Activated T-helper 17 cell treated with anti-CD3 and anti-CD28 coated beads, Interleukin-2, amount 50 U/mL, for 72 hours (primary cell): ENCODE measurements around the gene ZNF407. TPM values are rescaled to one million over a fixed set of nuclear protein-coding genes. Genes with fewer than 3 reads are reported as not detected.
"Not testable (repeated sequence)": the region's sequence is repeated elsewhere in the genome, so short reads cannot be mapped to it uniquely, and the experiment has no call there.

Experiments used
- ATAC-seq: fragments of 150-1000 bp; cut with Tn5 transposase; replicated peaks from 2 replicates; pipeline ENCODE4 v1.10.0; 2021; ENCODE audit warnings: mild to moderate bottlenecking, moderate library complexity
- H3K27ac Mint-ChIP-seq: one replicate; pipeline ENCODE4 v1.8.0; 2022; ENCODE audit warnings: mixed read lengths
- H3K27me3 Mint-ChIP-seq: one replicate; pipeline ENCODE4 v1.8.0; 2022; ENCODE audit warnings: mixed read lengths
- H3K36me3 Mint-ChIP-seq: one replicate; pipeline ENCODE4 v1.8.0; 2022; ENCODE audit warnings: low read depth, mild to moderate bottlenecking, mixed read lengths
- H3K4me1 Mint-ChIP-seq: one replicate; pipeline ENCODE4 v1.8.0; 2022; ENCODE audit warnings: mixed read lengths
- H3K4me3 Mint-ChIP-seq: one replicate; pipeline ENCODE4 v1.8.0; 2022; ENCODE audit warnings: mild to moderate bottlenecking, mixed read lengths
- H3K9me3 Mint-ChIP-seq: one replicate; pipeline ENCODE4 v1.8.0; 2022; ENCODE audit warnings: mixed read lengths
- total RNA-seq, 2 donors: library from RNA; stranded (reverse); gene quantifications; one replicate each; pipeline ENCODE4 v1.2.3, GENCODE V29; 2022

ZNF407 gene
- total RNA-seq, 2 donors from 2014 or later: 17.9 to 22.5 TPM

- Mint-ChIP-seq H3K9me3 (peaks cover 6% of the 10 kb centered on the region), H3K36me3 (no peaks in the 10 kb centered on the region), H3K27ac (peak overlapping the region; percentile 90), H3K27me3 (no peaks in the 10 kb centered on the region), H3K4me1 (peaks cover 17% of the 10 kb centered on the region), H3K4me3 (peak overlapping the region; percentile 84)
- no peak for ATAC-seq
Measured at GRCh38 chr18:75071866-75072671, 474.4 kb downstream of the ZNF407 start.

GRCh38 chr18:75072672-75073371 is 475.2 kb downstream of the ZNF407 start:
- Mint-ChIP-seq H3K9me3 (peaks cover 9% of the 10 kb centered on the region), H3K36me3 (no peaks in the 10 kb centered on the region), H3K4me3 (no peak overlapping the region), H3K27ac (no peak overlapping the region), H3K4me1 (peaks cover 13% of the 10 kb centered on the region), H3K27me3 (no peaks in the 10 kb centered on the region)
- ATAC-seq: no peak

- peaks cover 12% of the 10 kb centered on the region for H3K4me1 Mint-ChIP-seq
- no peak for ATAC-seq
- peak overlapping the region; percentile 43 for H3K27ac Mint-ChIP-seq
- no peaks in the 10 kb centered on the region for H3K27me3 Mint-ChIP-seq
- H3K36me3 Mint-ChIP-seq: no peaks in the 10 kb centered on the region
- peaks cover 14% of the 10 kb centered on the region for H3K9me3 Mint-ChIP-seq
- no peak overlapping the region for H3K4me3 Mint-ChIP-seq
Measured at GRCh38 chr18:75073654-75074053, 476.0 kb downstream of the ZNF407 start.

GRCh38 chr18:75074196-75075015 is 476.7 kb downstream of the ZNF407 start:
- H3K9me3 Mint-ChIP-seq: peaks cover 21% of the 10 kb centered on the region
- peaks cover 12% of the 10 kb centered on the region for H3K4me1 Mint-ChIP-seq
- H3K27ac Mint-ChIP-seq: peak overlapping the region; percentile 43
- ATAC-seq: no peak
- H3K4me3 Mint-ChIP-seq: no peak overlapping the region
- no peaks in the 10 kb centered on the region for H3K27me3 Mint-ChIP-seq
- H3K36me3 Mint-ChIP-seq: no peaks in the 10 kb centered on the region

GRCh38 chr18:75075016-75075305 is 477.3 kb downstream of the ZNF407 start:
- no peak for ATAC-seq

GRCh38 chr18:75075429-75075841 is 477.8 kb downstream of the ZNF407 start:
- Mint-ChIP-seq H3K27ac (no peak overlapping the region), H3K36me3 (no peaks in the 10 kb centered on the region), H3K4me1 (peaks cover 11% of the 10 kb centered on the region), H3K9me3 (peaks cover 21% of the 10 kb centered on the region), H3K4me3 (no peak overlapping the region), H3K27me3 (no peaks in the 10 kb centered on the region)
- ATAC-seq: no peak

More at GRCh38 chr18:75075016-75075305, 477.3 kb downstream of the ZNF407 start:
- peaks cover 21% of the 10 kb centered on the region for H3K9me3 Mint-ChIP-seq
- no peak overlapping the region for H3K4me3 Mint-ChIP-seq
- H3K36me3 Mint-ChIP-seq: no peaks in the 10 kb centered on the region
- H3K4me1 Mint-ChIP-seq: peaks cover 12% of the 10 kb centered on the region
- H3K27me3 Mint-ChIP-seq: no peaks in the 10 kb centered on the region
- H3K27ac Mint-ChIP-seq: no peak overlapping the region

GRCh38 chr18:75076286-75076685 is 478.6 kb downstream of the ZNF407 start:
- Mint-ChIP-seq H3K27ac (no peak overlapping the region), H3K4me1 (peaks cover 3% of the 10 kb centered on the region), H3K36me3 (no peaks in the 10 kb centered on the region), H3K4me3 (no peak overlapping the region), H3K27me3 (no peaks in the 10 kb centered on the region), H3K9me3 (peaks cover 21% of the 10 kb centered on the region)
- no peak for ATAC-seq

- Mint-ChIP-seq H3K27ac (no peak overlapping the region), H3K36me3 (no peaks in the 10 kb centered on the region), H3K4me1 (no peaks in the 10 kb centered on the region)
Measured at GRCh38 chr18:75081486-75081885, 483.8 kb downstream of the ZNF407 start.

GRCh38 chr18:75083131-75083530 is 485.5 kb downstream of the ZNF407 start:
- H3K27ac Mint-ChIP-seq: no peak overlapping the region
- H3K4me3 Mint-ChIP-seq: no peak overlapping the region
- no peak for ATAC-seq
- no peaks in the 10 kb centered on the region for H3K4me1 Mint-ChIP-seq
- H3K36me3 Mint-ChIP-seq: no peaks in the 10 kb centered on the region
- no peaks in the 10 kb centered on the region for H3K27me3 Mint-ChIP-seq
- peaks cover 9% of the 10 kb centered on the region for H3K9me3 Mint-ChIP-seq

More at GRCh38 chr18:75081486-75081885, 483.8 kb downstream of the ZNF407 start:
- H3K9me3 Mint-ChIP-seq: peaks cover 18% of the 10 kb centered on the region
- ATAC-seq: no peak
- no peak overlapping the region for H3K4me3 Mint-ChIP-seq
- no peaks in the 10 kb centered on the region for H3K27me3 Mint-ChIP-seq

GRCh38 chr18:75083761-75084160 is 486.1 kb downstream of the ZNF407 start:
- Mint-ChIP-seq H3K9me3 (peaks cover 6% of the 10 kb centered on the region), H3K27me3 (no peaks in the 10 kb centered on the region), H3K4me3 (no peak overlapping the region), H3K4me1 (no peaks in the 10 kb centered on the region), H3K36me3 (no peaks in the 10 kb centered on the region), H3K27ac (no peak overlapping the region)
- ATAC-seq: no peak

GRCh38 chr18:75085676-75086075 is 488.0 kb downstream of the ZNF407 start:
- ATAC-seq: not testable (repeated sequence)

GRCh38 chr18:75086494-75087034 is 488.9 kb downstream of the ZNF407 start:
- no peak overlapping the region for H3K4me3 Mint-ChIP-seq
- no peaks in the 10 kb centered on the region for H3K36me3 Mint-ChIP-seq
- H3K4me1 Mint-ChIP-seq: no peaks in the 10 kb centered on the region
- no peak for ATAC-seq
- H3K27ac Mint-ChIP-seq: no peak overlapping the region
- H3K27me3 Mint-ChIP-seq: no peaks in the 10 kb centered on the region
- no peaks in the 10 kb centered on the region for H3K9me3 Mint-ChIP-seq

More at GRCh38 chr18:75085676-75086075, 488.0 kb downstream of the ZNF407 start:
- H3K4me3 Mint-ChIP-seq, H3K27ac Mint-ChIP-seq, H3K36me3 Mint-ChIP-seq, H3K27me3 Mint-ChIP-seq, H3K9me3 Mint-ChIP-seq, H3K4me1 Mint-ChIP-seq: not testable (repeated sequence)

- H3K36me3 Mint-ChIP-seq: no peaks in the 10 kb centered on the region
- no peak overlapping the region for H3K4me3 Mint-ChIP-seq
- no peaks in the 10 kb centered on the region for H3K9me3 Mint-ChIP-seq
- no peak for ATAC-seq
- H3K4me1 Mint-ChIP-seq: no peaks in the 10 kb centered on the region
- no peaks in the 10 kb centered on the region for H3K27me3 Mint-ChIP-seq
- H3K27ac Mint-ChIP-seq: no peak overlapping the region
Measured at GRCh38 chr18:75087119-75088020, 489.7 kb downstream of the ZNF407 start.
